T-helper 1 cell treated with Interleukin-12 subunit alpha and Interleukin-12 subunit beta and Interleukin-4 antibody, amounts not matched to agents 30 μg/mL and 1 μg/mL, for 36 hours (primary cell): Measurements from ENCODE around the gene C9orf78.
"Not testable (repeated sequence)": the region's sequence is repeated elsewhere in the genome, so short reads cannot be mapped to it uniquely, and the experiment has no call there.

ENCODE experiments used
- H3K27ac Mint-ChIP-seq: one replicate; pipeline ENCODE4 v1.8.0; 2021; ENCODE audit warnings: mild to moderate bottlenecking, mixed read lengths
- H3K27me3 Mint-ChIP-seq: one replicate; pipeline ENCODE4 v1.8.0; 2021; ENCODE audit warnings: low read depth, mixed read lengths
- H3K36me3 Mint-ChIP-seq: one replicate; pipeline ENCODE4 v1.8.0; 2021; ENCODE audit warnings: low read depth, mixed read lengths
- H3K4me1 Mint-ChIP-seq: one replicate; pipeline ENCODE4 v1.8.0; 2021; ENCODE audit warnings: low read depth, mixed read lengths
- H3K4me3 Mint-ChIP-seq: one replicate; pipeline ENCODE4 v1.8.0; 2021; ENCODE audit warnings: mild to moderate bottlenecking, moderate library complexity, mixed read lengths
- H3K9me3 Mint-ChIP-seq: one replicate; pipeline ENCODE4 v1.8.0; 2021; ENCODE audit warnings: mixed read lengths

Gene C9orf78

GRCh38 chr9:129796029-129796428 is 39.0 kb downstream of the C9orf78 start:
- H3K4me3 Mint-ChIP-seq, H3K9me3 Mint-ChIP-seq, H3K27me3 Mint-ChIP-seq, H3K36me3 Mint-ChIP-seq, H3K27ac Mint-ChIP-seq, H3K4me1 Mint-ChIP-seq: not testable (repeated sequence)

- peaks cover 5% of the 10 kb centered on the region for H3K4me1 Mint-ChIP-seq
- no peaks in the 10 kb centered on the region for H3K27me3 Mint-ChIP-seq
- H3K36me3 Mint-ChIP-seq, result no peaks in the 10 kb centered on the region
- H3K27ac Mint-ChIP-seq, result no peak overlapping the region
- H3K4me3 Mint-ChIP-seq, result no peak overlapping the region
- no peaks in the 10 kb centered on the region for H3K9me3 Mint-ChIP-seq
Observed at GRCh38 chr9:129794549-129794948, 40.5 kb downstream of the C9orf78 start.

GRCh38 chr9:129786481-129786880 is 48.6 kb downstream of the C9orf78 start:
- Mint-ChIP-seq H3K27ac (no peak overlapping the region), H3K4me1 (peaks cover 8% of the 10 kb centered on the region), H3K4me3 (no peak overlapping the region), H3K36me3 (no peaks in the 10 kb centered on the region), H3K27me3 (peaks cover 5% of the 10 kb centered on the region), H3K9me3 (no peaks in the 10 kb centered on the region)

GRCh38 chr9:129785866-129786265 is 49.2 kb downstream of the C9orf78 start:
- H3K27me3 Mint-ChIP-seq, result peaks cover 7% of the 10 kb centered on the region
- H3K36me3 Mint-ChIP-seq, result no peaks in the 10 kb centered on the region
- no peak overlapping the region for H3K27ac Mint-ChIP-seq
- peaks cover 8% of the 10 kb centered on the region for H3K4me1 Mint-ChIP-seq
- no peaks in the 10 kb centered on the region for H3K9me3 Mint-ChIP-seq
- no peak overlapping the region for H3K4me3 Mint-ChIP-seq

- not testable (repeated sequence) for H3K9me3 Mint-ChIP-seq, H3K27ac Mint-ChIP-seq, H3K4me3 Mint-ChIP-seq, H3K4me1 Mint-ChIP-seq, H3K36me3 Mint-ChIP-seq
- peaks cover 11% of the 10 kb centered on the region for H3K27me3 Mint-ChIP-seq
Observed at GRCh38 chr9:129784970-129785369, 50.1 kb downstream of the C9orf78 start.

- Mint-ChIP-seq H3K27me3 (peaks cover 17% of the 10 kb centered on the region), H3K36me3 (no peaks in the 10 kb centered on the region), H3K27ac (no peak overlapping the region), H3K4me1 (peaks cover 4% of the 10 kb centered on the region), H3K9me3 (no peaks in the 10 kb centered on the region), H3K4me3 (no peak overlapping the region)
Observed at GRCh38 chr9:129783516-129784361, 51.3 kb downstream of the C9orf78 start.

GRCh38 chr9:129781981-129782380 is 53.1 kb downstream of the C9orf78 start:
- peaks cover 23% of the 10 kb centered on the region for H3K27me3 Mint-ChIP-seq
- H3K4me1 Mint-ChIP-seq, result peaks cover 12% of the 10 kb centered on the region
- no peak overlapping the region for H3K4me3 Mint-ChIP-seq
- no peaks in the 10 kb centered on the region for H3K36me3 Mint-ChIP-seq
- H3K9me3 Mint-ChIP-seq, result no peaks in the 10 kb centered on the region
- no peak overlapping the region for H3K27ac Mint-ChIP-seq

GRCh38 chr9:129781131-129781530 is 53.9 kb downstream of the C9orf78 start:
- Mint-ChIP-seq H3K36me3 (no peaks in the 10 kb centered on the region), H3K4me3 (no peak overlapping the region), H3K27me3 (peaks cover 23% of the 10 kb centered on the region), H3K4me1 (peaks cover 12% of the 10 kb centered on the region), H3K9me3 (no peaks in the 10 kb centered on the region), H3K27ac (no peak overlapping the region)

GRCh38 chr9:129779560-129780190 is 55.4 kb downstream of the C9orf78 start:
- peaks cover 23% of the 10 kb centered on the region for H3K27me3 Mint-ChIP-seq
- no peaks in the 10 kb centered on the region for H3K9me3 Mint-ChIP-seq
- H3K36me3 Mint-ChIP-seq, result no peaks in the 10 kb centered on the region
- H3K4me3 Mint-ChIP-seq, result no peak overlapping the region
- no peak overlapping the region for H3K27ac Mint-ChIP-seq
- peaks cover 12% of the 10 kb centered on the region for H3K4me1 Mint-ChIP-seq

- H3K36me3 Mint-ChIP-seq, result no peaks in the 10 kb centered on the region
- H3K27ac Mint-ChIP-seq, result no peak overlapping the region
- H3K4me3 Mint-ChIP-seq, result no peak overlapping the region
- H3K9me3 Mint-ChIP-seq, result no peaks in the 10 kb centered on the region
- peaks cover 8% of the 10 kb centered on the region for H3K4me1 Mint-ChIP-seq
- H3K27me3 Mint-ChIP-seq, result peaks cover 18% of the 10 kb centered on the region
Observed at GRCh38 chr9:129778469-129778868, 56.6 kb downstream of the C9orf78 start.

- H3K36me3 Mint-ChIP-seq, result no peaks in the 10 kb centered on the region
- H3K27ac Mint-ChIP-seq, result no peak overlapping the region
- peaks cover 18% of the 10 kb centered on the region for H3K27me3 Mint-ChIP-seq
- no peak overlapping the region for H3K4me3 Mint-ChIP-seq
- no peaks in the 10 kb centered on the region for H3K9me3 Mint-ChIP-seq
- peaks cover 8% of the 10 kb centered on the region for H3K4me1 Mint-ChIP-seq
Observed at GRCh38 chr9:129777769-129778130, 57.3 kb downstream of the C9orf78 start.
